ENCODE measurements around the gene CCDC178.

- TF ChIP-seq CTCF (IDR thresholded peaks at IDR 0.05) = no peak
- no peak for TF ChIP-seq POLR2A (IDR thresholded peaks at IDR 0.05)
These were observed 533.3 kb downstream of the CCDC178 start for GRCh38 chr18:32907311-32907585.

All from lower leg skin (tissue), 3 donors.